Left renal pelvis (tissue), 4 donors: ENCODE results near the gene HJV. TPM values are rescaled to one million over a fixed set of nuclear protein-coding genes. Genes with fewer than 3 reads are reported as not detected.
A peak's percentile ranks its signal among the peaks of the same experiment; 100 is the strongest.

Experiments used
- DNase-seq, 4 donors: peaks; one replicate each; pipeline ENCODE4 v3.0.0-alpha.2; 2013; ENCODE audit warnings: low read depth in 4 of 4, low spot score in 3 of 4
- polyA plus RNA-seq, 4 donors: library from polyadenylated mRNA; unstranded; fragments of 120-200 nt; gene quantifications; one replicate each; pipeline ENCODE4 v1.2.1, GENCODE V29; 2013; ENCODE audit not compliant: insufficient read length in 4 of 4

HJV gene
- polyA plus RNA-seq, 4 donors: 0.08 to 0.45 (median 0.19) TPM

DNA sequence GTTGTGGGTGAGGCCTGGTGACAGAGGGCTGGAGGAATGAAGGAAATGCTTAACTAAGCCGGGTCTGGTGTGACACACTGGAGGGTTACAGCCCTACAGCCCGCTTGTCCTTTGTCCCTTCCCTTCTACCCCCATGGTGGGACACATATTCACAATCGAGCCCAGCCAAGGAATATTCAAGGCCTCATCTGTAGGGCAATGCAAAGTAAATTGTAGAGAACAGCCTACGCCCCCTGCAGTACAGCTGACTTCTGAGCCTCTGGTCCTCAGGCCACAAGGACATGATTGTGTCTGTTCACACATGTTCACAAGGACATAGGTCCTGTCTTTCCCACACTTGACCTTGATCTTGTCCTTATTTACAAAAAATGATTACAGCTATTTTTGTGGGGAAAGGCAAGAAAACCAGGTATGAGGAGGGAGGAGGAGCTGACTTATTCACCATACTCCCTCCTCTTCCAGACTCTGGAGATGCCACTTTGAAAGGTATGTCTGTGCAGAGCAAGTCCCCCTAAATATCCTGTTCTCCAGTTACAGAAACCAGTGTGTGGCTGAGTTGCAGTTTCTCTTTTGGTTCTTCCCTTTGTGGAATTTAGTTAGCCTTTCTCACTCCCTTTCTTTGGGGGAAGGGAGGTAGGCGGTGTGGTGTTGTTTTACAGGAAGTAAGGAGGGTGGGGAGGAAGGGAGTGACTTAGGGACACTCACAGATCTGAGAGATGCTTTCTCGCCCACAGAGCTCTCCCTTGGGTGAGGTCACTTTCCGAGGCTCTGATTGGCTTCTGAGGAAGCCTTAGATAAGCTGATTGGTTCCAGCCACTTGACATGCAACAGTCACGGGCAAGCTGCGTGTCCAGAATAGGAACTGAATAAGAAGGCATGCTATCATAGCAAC, 42.4 kb downstream of the HJV start:
- DNase-seq: peak; percentile 93 to 99 (median 96)

GRCh38 chr1:145978471-145978853, 43.1 kb downstream of the HJV start:
- DNase-seq: no peak

- no peak for DNase-seq
Observed at GRCh38 chr1:145977486-145978470, 43.8 kb downstream of the HJV start.

DNA sequence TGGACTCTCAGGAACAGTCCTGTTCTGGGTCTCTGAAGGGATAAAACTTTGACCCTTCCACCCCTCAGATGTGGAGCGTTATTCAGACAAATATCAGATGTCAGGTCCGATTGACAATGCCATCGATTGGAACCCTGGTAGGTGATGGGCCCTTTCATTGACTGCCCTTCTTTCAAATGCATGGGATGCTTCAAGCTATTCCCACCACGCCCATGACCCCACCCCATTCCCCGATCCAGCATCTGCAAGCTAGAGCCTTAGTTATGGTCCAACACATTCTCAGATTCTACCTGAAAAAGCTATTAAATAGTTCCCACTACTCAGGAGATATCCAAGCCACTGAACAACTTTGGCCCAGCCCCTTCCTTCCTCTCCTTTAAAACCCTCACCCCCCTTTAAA, 44.5 kb downstream of the HJV start:
- DNase-seq: no peak

DNA sequence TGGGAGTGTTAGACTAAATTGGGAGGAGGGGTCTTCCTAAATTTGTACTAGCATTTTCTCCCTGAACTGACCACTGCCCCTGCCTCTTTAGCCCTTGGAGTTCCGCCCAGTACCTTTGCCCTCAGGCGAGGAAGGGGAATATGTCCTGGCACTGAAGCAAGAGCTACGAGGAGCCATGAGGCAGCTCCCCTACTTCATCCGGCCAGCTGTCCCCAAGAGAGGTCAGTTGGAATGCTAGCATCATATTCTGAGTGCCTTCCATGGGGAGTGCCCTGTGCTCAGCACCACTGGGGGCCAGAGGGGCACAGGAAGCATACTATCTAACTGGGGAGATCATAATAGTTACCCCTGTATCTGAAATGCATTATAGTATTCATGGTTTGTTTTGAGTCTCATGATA, 46.3 kb downstream of the HJV start:
- no peak for DNase-seq

DNA sequence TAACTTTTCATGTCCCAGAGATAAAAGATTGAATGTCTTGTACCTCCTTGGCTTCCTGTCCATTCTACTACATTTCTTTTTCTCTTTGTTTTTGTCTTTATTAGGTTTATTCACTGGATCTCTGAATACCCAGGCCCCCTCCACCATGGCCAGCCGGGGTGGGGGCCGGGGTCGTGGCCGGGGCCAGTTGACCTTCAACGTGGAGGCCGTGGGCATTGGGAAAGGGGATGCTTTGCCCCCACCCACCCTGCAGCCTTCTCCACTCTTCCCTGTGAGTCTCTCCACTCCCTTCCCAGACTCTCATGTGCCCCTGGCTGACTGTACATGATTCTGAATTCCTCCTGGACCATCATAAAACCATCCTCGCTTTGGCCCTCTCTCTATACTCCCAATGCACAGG, 46.8 kb downstream of the HJV start:
- no peak for DNase-seq

DNA sequence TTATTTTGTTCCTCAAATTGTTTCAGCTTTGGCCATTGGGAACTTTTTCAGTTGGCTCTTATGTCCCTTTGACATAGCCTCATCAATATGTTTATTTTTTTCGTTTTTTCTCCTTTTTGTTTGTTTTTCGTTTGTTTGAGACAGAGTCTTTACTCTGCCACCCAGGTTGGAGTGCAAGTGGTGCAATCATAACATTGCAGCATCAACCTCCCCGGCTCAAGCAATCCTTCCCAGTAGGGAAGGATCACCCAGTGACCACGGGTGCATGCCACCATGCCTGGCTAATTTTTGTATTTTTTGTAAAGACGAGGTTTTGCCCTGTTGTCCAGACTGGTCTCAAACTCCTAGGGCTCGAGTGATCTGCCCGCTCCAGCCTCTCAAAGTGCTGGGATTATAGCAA, 49.0 kb downstream of the HJV start:
- DNase-seq: no peak

Other genes with a start within 250 kb of the HJV start
- gene RNF115, start 197.6 kb downstream of the HJV start, polyA plus RNA-seq: 10 to 100 TPM; 12.7 to 20.2 (median 16.2) TPM
- 10 to 100 TPM; 29.5 to 36.7 (median 35.1) TPM for gene POLR3C, start 197.5 kb downstream of the HJV start, polyA plus RNA-seq
- gene NUDT17, start 176.1 kb downstream of the HJV start, polyA plus RNA-seq: 1 to 10 TPM; 4.4 to 7.4 (median 5.8) TPM
- 10 to 100 TPM; 54.0 to 80.5 (median 57.7) TPM for gene PIAS3, start 162.7 kb downstream of the HJV start, polyA plus RNA-seq
- 1 to 10 TPM; 2.0 to 4.9 (median 2.4) TPM for gene ANKRD35, start 135.9 kb downstream of the HJV start, polyA plus RNA-seq
- 1 to 10 TPM in 3 of 4 donors, under 1 TPM in 1; 0.64 to 2.8 (median 1.5) TPM for gene ITGA10, start 111.7 kb downstream of the HJV start, polyA plus RNA-seq
- 10 to 100 TPM; 37.2 to 60.5 (median 54.1) TPM for gene PEX11B, start 103.0 kb downstream of the HJV start, polyA plus RNA-seq
- 100 to 1,000 TPM; 149 to 227 (median 195) TPM for gene RBM8A, start 94.3 kb downstream of the HJV start, polyA plus RNA-seq
- gene LIX1L, start 63.7 kb downstream of the HJV start, polyA plus RNA-seq: 10 to 100 TPM; 21.6 to 58.4 (median 30.7) TPM
- gene ANKRD34A, start 57.2 kb downstream of the HJV start, polyA plus RNA-seq: 1 to 10 TPM in 1 of 4 donors, under 1 TPM in 3; 0.49 to 1.1 (median 0.65) TPM
- gene POLR3GL, start 57.0 kb downstream of the HJV start, polyA plus RNA-seq: 10 to 100 TPM; 30.5 to 39.9 (median 39.3) TPM
- 100 to 1,000 TPM; 408 to 575 (median 469) TPM for gene TXNIP, start 25.2 kb downstream of the HJV start, polyA plus RNA-seq
- 1 to 10 TPM; 1.9 to 4.3 (median 3.8) TPM for gene NBPF10, start 123.1 kb upstream of the HJV start, polyA plus RNA-seq
- gene NOTCH2NLA, start 207.3 kb upstream of the HJV start, polyA plus RNA-seq: 10 to 100 TPM; 45.6 to 63.0 (median 50.3) TPM